GM21786 (cell line): ENCODE measurements around the gene CAMKMT.

Experiments
- ATAC-seq: cut with Tn5 transposase; IDR thresholded peaks from one replicate; pipeline ENCODE4 v1.9.1; 2021; ENCODE audit not compliant: unreplicated experiment

CAMKMT gene

DNA sequence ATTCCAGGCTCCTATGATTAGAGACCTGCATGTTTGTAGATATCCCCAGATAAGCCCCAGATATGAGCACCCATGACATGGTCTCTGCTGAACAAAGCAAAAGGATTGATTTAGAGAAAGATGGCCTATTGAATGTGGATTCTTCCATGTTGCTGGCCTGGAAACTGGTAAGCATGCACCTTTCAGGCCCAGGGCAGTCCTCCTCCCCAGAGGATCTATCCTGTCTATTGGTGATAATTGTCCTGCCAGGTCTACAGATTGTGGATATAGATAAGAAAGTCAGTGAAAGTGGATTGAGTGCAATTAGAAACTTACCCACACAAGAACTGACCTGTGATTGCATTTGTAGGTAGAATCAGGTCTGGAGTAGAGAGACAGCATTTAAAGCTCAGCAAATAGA, 322.8 kb downstream of the CAMKMT start:
- no peak for ATAC-seq

DNA sequence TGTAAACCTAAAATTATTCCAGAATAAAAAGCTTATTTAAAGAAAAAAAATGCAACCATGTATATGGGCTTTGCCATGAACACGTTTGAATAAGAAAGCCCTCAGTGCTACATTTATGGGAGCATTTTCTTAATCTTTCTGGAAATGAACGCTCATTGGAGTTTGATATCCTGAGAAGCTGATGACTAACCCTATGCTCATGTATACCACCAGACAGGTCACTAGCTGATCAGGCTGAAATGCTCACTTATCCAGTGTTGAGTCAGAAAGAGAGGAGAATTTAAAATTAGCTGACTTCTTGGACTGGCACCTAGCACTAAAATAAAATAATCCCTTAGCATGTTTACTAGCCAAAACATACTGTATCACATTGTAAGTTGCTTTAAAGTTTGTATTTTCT, 324.8 kb downstream of the CAMKMT start:
- ATAC-seq = no peak

DNA sequence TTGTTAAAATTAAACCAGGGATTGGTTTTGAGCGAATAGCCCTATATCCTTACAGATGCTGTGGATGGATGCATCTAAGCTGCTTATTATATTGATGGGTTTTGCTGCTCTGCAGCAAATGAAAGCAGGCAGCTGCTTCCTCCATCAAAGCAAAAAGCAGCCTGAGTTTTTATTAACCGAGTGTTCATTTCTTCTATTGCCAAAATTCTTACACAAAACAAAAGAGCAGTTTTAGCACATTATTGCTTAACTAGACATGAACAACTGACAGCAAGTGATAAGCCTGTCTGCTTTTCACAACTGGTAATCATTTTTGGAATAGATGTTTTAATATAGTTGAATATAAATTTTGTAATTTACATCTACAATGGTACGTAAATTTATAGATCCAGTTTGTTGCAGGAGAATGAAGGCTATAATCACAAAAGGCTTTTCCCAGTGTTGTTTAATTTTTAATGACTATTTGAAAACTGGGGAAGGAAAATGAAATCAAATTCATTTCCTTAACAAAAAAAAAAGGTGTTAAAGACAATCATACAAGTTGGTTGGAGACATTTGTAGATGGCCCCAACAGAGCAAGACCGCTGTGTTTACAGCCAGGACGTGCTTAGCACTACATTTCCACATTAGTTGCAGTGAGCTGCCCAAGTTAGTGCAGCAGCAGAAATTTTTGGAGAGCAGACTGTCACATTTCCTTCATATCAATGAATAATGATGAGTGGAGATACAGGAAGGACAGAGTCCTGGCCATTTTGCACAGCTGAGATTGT, 326.1 kb downstream of the CAMKMT start:
- no peak for ATAC-seq

GRCh38 chr2:44688456-44689124, 326.8 kb downstream of the CAMKMT start:
- no peak for ATAC-seq

- no peak for ATAC-seq
Observed at GRCh38 chr2:44689516-44689915, 327.8 kb downstream of the CAMKMT start.

DNA sequence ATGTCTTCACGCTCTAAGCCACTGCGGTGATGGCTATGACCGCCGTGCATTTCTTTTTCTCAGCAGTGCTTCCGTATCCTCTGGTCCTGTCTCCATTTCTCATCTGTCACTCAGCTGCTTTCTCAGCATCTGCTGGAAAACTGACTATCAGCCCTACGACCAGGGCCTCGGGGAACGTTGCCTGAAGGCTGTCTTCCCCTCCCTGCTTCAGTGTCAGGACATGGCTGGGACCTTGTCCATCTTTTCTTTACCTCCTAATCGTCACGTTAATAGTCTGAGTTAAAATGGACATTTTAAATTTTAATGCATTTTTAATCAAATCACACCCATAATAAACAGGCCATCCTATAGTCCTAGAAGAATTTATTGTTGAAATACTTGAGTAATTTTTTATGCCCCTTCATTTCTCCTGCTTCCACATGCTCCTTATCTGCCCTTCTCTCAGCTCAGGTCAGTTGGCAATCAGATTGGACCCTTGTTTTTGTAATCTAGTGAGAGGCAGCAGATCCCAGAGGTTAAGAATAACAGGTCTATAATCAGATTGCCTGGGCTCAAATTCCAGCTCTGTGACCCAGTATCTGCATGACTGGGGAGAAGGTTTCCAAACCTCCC, 329.5 kb downstream of the CAMKMT start:
- ATAC-seq = no peak

GRCh38 chr2:44692821-44693220, 331.1 kb downstream of the CAMKMT start:
- ATAC-seq = no peak

DNA sequence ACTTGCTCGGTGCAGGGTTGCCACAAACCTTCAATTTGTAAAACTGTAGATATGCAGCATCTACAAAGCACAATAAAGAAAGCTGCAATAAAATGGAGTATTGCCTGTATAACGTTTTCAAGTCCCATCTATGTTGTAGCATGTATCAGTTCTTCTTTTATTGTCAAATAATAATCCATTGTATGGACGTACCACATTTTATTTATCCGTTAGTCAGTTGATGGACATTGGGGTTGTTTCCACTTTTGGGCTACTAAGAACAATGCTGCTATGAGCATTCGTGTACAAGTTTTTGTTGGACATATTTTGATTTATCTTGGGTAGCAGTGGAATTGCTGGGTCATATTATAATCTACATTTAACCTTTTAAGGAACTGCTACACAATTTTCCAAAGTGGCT, 339.1 kb downstream of the CAMKMT start:
- no peak for ATAC-seq

GRCh38 chr2:44705356-44705755, 343.6 kb downstream of the CAMKMT start:
- ATAC-seq = no peak

DNA sequence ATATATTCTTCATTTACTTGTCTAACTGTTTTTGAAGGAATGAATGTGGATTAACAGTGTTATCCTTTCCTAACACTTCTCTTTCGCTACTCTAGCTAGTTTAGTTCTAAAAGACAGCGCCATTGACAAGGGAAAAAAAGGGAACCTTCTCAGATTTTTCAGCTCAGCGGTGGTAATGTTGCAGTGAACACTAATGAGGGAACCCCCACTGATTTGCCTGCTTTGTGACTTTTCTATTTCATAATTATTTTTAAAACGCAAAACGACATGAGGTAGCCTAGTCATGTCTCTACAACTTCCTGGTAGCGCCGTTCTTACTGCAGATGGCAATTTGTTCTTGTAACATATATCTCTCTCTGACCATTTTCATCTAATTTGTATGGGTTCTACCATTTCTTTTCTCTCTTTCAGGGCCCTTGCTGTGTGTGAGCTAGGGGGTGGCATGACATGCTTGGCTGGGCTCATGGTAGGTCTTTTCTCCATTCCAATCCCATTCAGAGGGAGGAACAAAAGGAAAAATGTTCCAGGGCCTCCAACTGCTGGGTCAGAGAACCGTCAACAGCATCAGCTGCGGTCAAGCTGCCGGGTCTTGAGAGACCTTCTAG, 344.2 kb downstream of the CAMKMT start:
- ATAC-seq = no peak

GRCh38 chr2:44706681-44707553, 345.2 kb downstream of the CAMKMT start:
- no peak for ATAC-seq

- peak; percentile 55 for ATAC-seq
Observed at GRCh38 chr2:44707945-44708660, 346.4 kb downstream of the CAMKMT start.

DNA sequence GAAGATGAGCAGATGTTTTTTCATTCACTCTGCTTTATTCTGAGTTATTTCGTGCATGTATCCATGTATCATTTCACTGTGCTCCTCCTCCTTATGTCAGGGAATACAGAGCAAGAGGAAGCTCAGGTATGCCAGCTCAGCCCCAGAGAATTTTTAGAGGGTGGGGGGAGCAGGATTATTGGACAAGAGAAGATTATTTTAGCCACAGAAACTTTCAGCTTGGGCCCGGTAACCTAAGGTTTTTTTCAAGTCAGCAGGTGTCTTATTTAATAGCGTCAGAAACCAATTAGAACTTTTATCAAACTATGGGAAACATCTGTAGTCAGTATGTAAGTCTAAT, 346.9 kb downstream of the CAMKMT start:
- ATAC-seq = no peak

DNA sequence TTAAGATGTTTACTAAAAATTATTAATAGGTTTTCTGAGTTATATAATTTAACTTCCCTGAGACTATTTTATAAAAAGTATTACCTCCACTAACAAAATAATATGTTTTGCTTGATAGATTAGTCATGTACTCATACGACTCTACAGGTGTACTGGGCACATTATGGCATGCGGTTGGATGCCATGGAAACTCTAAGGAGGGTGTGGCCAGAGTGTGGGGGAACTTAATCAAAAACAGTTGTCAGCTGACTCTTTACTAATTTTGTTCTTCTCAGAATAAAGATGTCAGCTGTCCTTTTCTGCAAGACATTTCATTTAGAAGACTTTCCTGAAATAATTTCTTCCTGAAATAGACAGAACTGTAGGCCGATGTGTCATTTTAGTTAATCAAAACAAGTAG, 351.4 kb downstream of the CAMKMT start:
- ATAC-seq = no peak

GRCh38 chr2:44715671-44716081, 353.9 kb downstream of the CAMKMT start:
- ATAC-seq = no peak

DNA sequence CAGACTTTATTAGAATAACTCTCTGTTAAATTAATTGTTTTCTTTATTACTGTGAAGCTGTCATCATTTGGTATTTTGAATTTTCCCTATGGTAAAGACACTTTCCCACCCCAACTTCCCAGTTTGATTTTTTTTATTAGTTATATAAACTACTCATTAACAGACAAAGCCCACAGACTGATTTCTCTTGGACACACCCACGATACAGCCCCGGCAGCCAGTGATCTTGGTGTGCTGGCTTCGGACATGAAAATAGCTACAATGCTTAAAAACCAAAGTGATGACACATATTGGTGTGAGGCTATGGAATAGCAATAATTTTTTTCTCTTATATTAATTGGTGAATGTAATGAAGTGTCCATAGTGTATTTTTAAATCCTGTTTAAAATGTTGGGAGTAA, 354.4 kb downstream of the CAMKMT start:
- ATAC-seq = no peak

DNA sequence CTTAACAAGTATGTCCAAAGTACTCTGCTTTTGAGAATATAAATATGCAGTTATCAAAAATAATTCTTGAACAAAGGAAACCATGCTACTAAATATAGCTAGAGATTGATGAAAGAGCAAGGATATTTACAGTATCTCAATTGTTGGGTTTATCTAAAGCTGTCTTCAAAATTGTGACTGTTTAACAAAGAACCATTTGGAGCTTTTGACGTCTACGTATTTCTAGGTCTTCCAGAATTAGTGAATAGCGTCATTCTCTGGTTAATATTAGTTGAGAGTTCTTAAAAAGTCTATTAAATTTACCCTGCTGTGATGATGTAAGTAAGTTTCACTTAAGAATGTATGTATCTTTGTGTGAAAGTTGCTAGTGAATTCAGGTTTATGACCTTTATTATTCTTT, 356.7 kb downstream of the CAMKMT start:
- ATAC-seq = no peak

DNA sequence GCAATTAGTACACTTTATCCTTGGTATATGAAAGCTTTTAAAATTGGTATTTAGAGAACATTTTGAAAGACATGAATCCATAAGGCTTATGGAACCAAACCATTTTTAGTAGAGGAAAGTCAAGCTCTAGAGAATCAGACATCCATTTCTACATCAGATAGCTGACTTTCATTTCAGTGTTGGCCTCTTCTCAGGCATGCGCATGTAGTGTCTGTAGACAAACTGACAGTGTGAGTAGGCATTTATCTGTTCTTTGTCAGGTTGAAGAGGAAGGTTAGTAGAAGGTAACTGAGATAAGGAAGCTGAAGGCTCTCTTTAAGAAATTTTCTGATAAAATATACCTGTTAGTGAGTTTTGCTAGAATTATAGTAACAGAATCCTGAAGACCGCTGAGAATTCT, 357.8 kb downstream of the CAMKMT start:
- no peak for ATAC-seq

DNA sequence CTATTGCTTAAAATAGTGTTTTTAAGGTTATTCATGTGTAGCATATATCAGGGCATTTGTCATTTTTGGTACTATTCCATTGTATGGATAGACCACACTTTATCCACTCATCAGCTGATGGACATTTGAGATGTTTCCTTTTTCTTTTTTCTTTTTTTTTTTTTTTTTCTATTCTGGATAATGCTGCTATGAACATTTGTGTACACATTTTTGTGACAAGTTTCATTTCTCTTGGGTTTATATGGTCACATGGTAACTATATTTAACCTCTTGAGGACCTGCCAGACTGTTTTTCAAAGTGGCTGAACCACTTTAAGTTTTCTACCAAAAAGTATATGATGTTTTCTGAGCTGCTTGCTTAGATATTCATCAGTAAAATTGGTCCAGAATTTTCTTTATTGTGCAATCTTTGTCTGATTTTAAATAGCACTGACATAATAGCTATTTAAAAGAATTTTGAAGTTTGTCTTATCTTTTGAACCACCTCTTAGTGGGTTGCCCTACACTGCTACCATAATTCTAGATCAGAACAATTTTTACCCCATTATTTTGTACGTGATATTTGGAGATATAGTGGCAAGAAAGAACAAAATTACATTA, 360.4 kb downstream of the CAMKMT start:
- no peak for ATAC-seq

DNA sequence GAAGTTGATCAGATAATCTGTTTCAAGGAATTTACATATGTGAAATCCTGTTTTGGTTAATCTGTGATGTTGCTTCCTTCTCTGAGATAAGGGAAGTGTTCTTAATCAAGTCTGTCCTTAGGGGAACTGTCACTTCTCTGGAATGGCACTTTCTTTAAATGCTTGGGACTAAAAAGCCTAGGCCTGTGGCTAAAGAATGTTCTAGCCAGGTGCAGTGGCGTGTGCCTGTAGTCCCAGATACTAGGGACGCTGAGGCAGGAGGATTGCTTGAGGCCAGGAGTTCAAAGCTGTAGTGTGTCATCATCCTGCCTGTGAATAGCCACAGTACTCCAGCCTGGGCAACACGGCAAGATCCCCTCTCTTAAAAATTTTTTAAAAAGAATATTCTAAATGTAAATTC, 362.2 kb downstream of the CAMKMT start:
- ATAC-seq = no peak
